GM23338 (cell line): ENCODE data around the gene KIF18B.

Experiments
- CREB1 ChIP-seq: fragments of 250-450 bp; sonication (Bioruptor Pico); IDR thresholded peaks from 2 replicates; pipeline ENCODE4 v1.5.0; 2020; ENCODE audit warnings: low read depth, mild to moderate bottlenecking, moderate library complexity
- CTCF ChIP-seq, 2 experiments: fragments of 200-600 bp in 1 of 2; sonication (generic) in 1 of 2; conservative IDR thresholded peaks; 2 replicates each; pipeline versions ENCODE4 v1.5.1 to v1.6.1; 2016 to 2017; ENCODE audit warnings: antibody characterized with exemption in 2 of 2, low read depth in 2 of 2, mild to moderate bottlenecking in 2 of 2, moderate library complexity in 1 of 2
- ETS1 ChIP-seq: IDR thresholded peaks from 2 replicates; pipeline ENCODE4 v1.6.1; 2016; ENCODE audit warnings: antibody characterized with exemption
- EZH2 ChIP-seq: fragments of 200-600 bp; sonication (generic); IDR thresholded peaks from one replicate; pipeline ENCODE4 v1.8.0; 2017; ENCODE audit warnings: antibody characterized with exemption, mild to moderate bottlenecking, low read depth; ENCODE audit not compliant: unreplicated experiment
- EZH2phosphoT487 ChIP-seq: fragments of 200-600 bp; sonication (generic); IDR thresholded peaks from one replicate; pipeline ENCODE4 v1.8.1; 2018; ENCODE audit warnings: antibody characterized with exemption; ENCODE audit not compliant: unreplicated experiment
- JUNB ChIP-seq: IDR thresholded peaks from one replicate; pipeline ENCODE4 v1.6.1; 2016; ENCODE audit warnings: antibody characterized with exemption; ENCODE audit not compliant: unreplicated experiment
- NANOG ChIP-seq: IDR thresholded peaks from 2 replicates; pipeline ENCODE4 v1.6.1; 2016; ENCODE audit warnings: antibody characterized with exemption, borderline replicate concordance
- POLR2AphosphoS5 ChIP-seq: IDR thresholded peaks from 2 replicates; pipeline ENCODE4 v1.6.1; 2016; ENCODE audit warnings: antibody characterized with exemption, low read depth
- REST ChIP-seq: IDR thresholded peaks from one replicate; pipeline ENCODE4 v1.6.1; 2018; ENCODE audit warnings: antibody characterized with exemption; ENCODE audit not compliant: unreplicated experiment
- STAT1 ChIP-seq: IDR thresholded peaks from one replicate; pipeline ENCODE4 v1.6.1; 2016; ENCODE audit warnings: antibody characterized with exemption; ENCODE audit not compliant: unreplicated experiment
- ZNF114 ChIP-seq: fragments of 250-450 bp; sonication (Bioruptor Pico); IDR thresholded peaks from 2 replicates; pipeline ENCODE4 v1.5.0; 2020; ENCODE audit warnings: mild to moderate bottlenecking, moderate library complexity
- ZNF331 ChIP-seq: fragments of 250-450 bp; sonication (Bioruptor Pico); IDR thresholded peaks from 2 replicates; pipeline ENCODE4 v1.5.0; 2020; ENCODE audit warnings: low read depth, mild to moderate bottlenecking, moderate library complexity

- TF ChIP-seq CTCF (conservative IDR thresholded peaks at IDR 0.05; ENCODE audit: low read depth in 2 of 2) = no peak
- no peak for TF ChIP-seq ETS1
- no peak for TF ChIP-seq EZH2phosphoT487
- no peak for TF ChIP-seq POLR2AphosphoS5
- no peak for TF ChIP-seq CREB1 (CRISPR knock-in tag)
- no peak for TF ChIP-seq EZH2
- no peak for TF ChIP-seq REST
- no peak for TF ChIP-seq ZNF331 (CRISPR knock-in tag)
- no peak for TF ChIP-seq STAT1
- no peak for TF ChIP-seq ZNF114 (CRISPR knock-in tag)
- no peak for TF ChIP-seq NANOG
- TF ChIP-seq JUNB = no peak
Observed at GRCh38 chr17:44932787-44933097, 14.8 kb downstream of the KIF18B start.
